Testis (tissue), 3 donors: Measurements from ENCODE around the gene RABL3. TPM values are rescaled to one million over a fixed set of nuclear protein-coding genes. Genes with fewer than 3 reads are reported as not detected.

Source experiments
- DNase-seq: peaks from one replicate; pipeline ENCODE4 v3.0.0-alpha.2; 2019
- H3K27ac ChIP-seq, 2 donors: fragments of 200-600 bp; sonication (generic); one replicate each; pipeline ENCODE4 v1.5.1; 2019
- H3K27me3 ChIP-seq: fragments of 200-600 bp; sonication (generic); one replicate; pipeline ENCODE4 v1.5.1; 2019
- H3K36me3 ChIP-seq: fragments of 200-600 bp; sonication (generic); one replicate; pipeline ENCODE4 v1.5.1; 2017; ENCODE audit warnings: low read depth; ENCODE audit errors: missing control alignments
- H3K4me1 ChIP-seq: fragments of 200-600 bp; sonication (generic); one replicate; pipeline ENCODE4 v1.5.1; 2019
- H3K4me3 ChIP-seq, 2 donors: fragments of 200-600 bp; sonication (generic); one replicate each; pipeline ENCODE4 v1.5.1; 2017 to 2019
- H3K9me3 ChIP-seq: fragments of 200-600 bp; sonication (generic); one replicate; pipeline ENCODE4 v1.5.1; 2017
- CTCF ChIP-seq, 3 experiments: fragments of 450-650 bp in 2 of 3; fragments of 200-600 bp in 1 of 3; sonication (generic) in 1 of 3; IDR thresholded peaks; one replicate each; pipeline ENCODE4 v1.5.1; 2016 to 2019; ENCODE audit warnings: antibody characterized with exemption in 3 of 3, mild to moderate bottlenecking in 2 of 3, moderate library complexity in 1 of 3
- POLR2A ChIP-seq: fragments of 450-650 bp; IDR thresholded peaks from one replicate; pipeline ENCODE4 v1.6.1; 2017; ENCODE audit warnings: antibody characterized with exemption, mild to moderate bottlenecking, moderate library complexity
- WGBS, 2 donors: methylation state at CpG; one replicate each; pipeline ENCODE4 v1.1.5; 2018; 5-methylcytosine and 5-hydroxymethylcytosine counted together
- intact Hi-C: fragments of 100-400 bp; cut with DNase I; formaldehyde crosslinking; loops from one replicate; pipeline ENCODE4 v1.15.1; 2023; ENCODE audit warnings: low total_unique reads
- polyA plus RNA-seq: library from polyadenylated mRNA; stranded (reverse); fragments of 350-450 nt; fragmentation: Illumina TruSeq; extraction: RNeasy Lipid Tissue Mini Kit (QIAGEN cat#74804); gene quantifications from one replicate; pipeline ENCODE4 v1.2.3, GENCODE V29; 2014; ENCODE audit warnings: low read depth, low replicate concordance; ENCODE audit not compliant: insufficient read depth
- total RNA-seq, 2 donors: library from RNA; depleted of rRNA; stranded (reverse); fragments of >200 nt; gene quantifications; one replicate each; pipeline ENCODE4 v1.2.3, GENCODE V29; 2016

Gene RABL3
- total and polyA plus RNA-seq, 3 donors from 2014 or later, result 11.1 to 19.6 (median 11.3) TPM

- Histone ChIP-seq H3K4me1 (peaks cover 7% of the 10 kb centered on the region), H3K27me3 (no peaks in the 10 kb centered on the region), H3K4me3 (no peak within 1 kb of the TSS), H3K36me3 (no peaks in the 10 kb centered on the region), H3K27ac (no peak within 1 kb of the TSS), H3K9me3 (no peaks in the 10 kb centered on the region)
- TF ChIP-seq POLR2A (no peak), CTCF (IDR thresholded peaks at IDR 0.05) (no peak)
- intact Hi-C loops, result no loop called here
- no peak for DNase-seq
- 88 to 96% methylated on average over 5 of the region's 5 CpGs for WGBS, 2 donors
These were observed 60.1 kb downstream of the RABL3 start, which contains the start of gene HGD for GRCh38 chr3:120682095-120682681. TSS of gene HGD (minus strand) at chr3:120682239. CDS start at chr3:120682111, 128 bp downstream.

- 95 to 98% methylated on average over 4 of the region's 4 CpGs for WGBS, 2 donors
- TF ChIP-seq POLR2A, result no peak
- TF ChIP-seq CTCF (IDR thresholded peaks at IDR 0.05), result no peak
- Histone ChIP-seq H3K27me3 (no peaks in the 10 kb centered on the region), H3K36me3 (no peaks in the 10 kb centered on the region), H3K9me3 (no peaks in the 10 kb centered on the region), H3K27ac (no peak overlapping the region), H3K4me3 (no peak overlapping the region), H3K4me1 (peaks cover 7% of the 10 kb centered on the region)
- intact Hi-C loops, result no loop called here
- no peak for DNase-seq
These were observed 60.7 kb downstream of the RABL3 start for GRCh38 chr3:120681506-120682038.

GRCh38 chr3:120681018-120681417 is 61.3 kb downstream of the RABL3 start:
- no peak for DNase-seq
- no peak for TF ChIP-seq POLR2A
- no peak for TF ChIP-seq CTCF (IDR thresholded peaks at IDR 0.05)
- 73 to 91% methylated on average over 2 of the region's 2 CpGs for WGBS, 2 donors
- Histone ChIP-seq H3K36me3 (no peaks in the 10 kb centered on the region), H3K27me3 (no peaks in the 10 kb centered on the region), H3K4me3 (no peak overlapping the region), H3K27ac (no peak overlapping the region), H3K4me1 (peaks cover 7% of the 10 kb centered on the region), H3K9me3 (no peaks in the 10 kb centered on the region)
- intact Hi-C loops, result no loop called here

- Histone ChIP-seq H3K36me3 (no peaks in the 10 kb centered on the region), H3K27ac (no peak overlapping the region), H3K4me1 (peaks cover 7% of the 10 kb centered on the region), H3K27me3 (no peaks in the 10 kb centered on the region), H3K9me3 (no peaks in the 10 kb centered on the region), H3K4me3 (no peak overlapping the region)
- TF ChIP-seq POLR2A (no peak), CTCF (IDR thresholded peaks at IDR 0.05) (no peak)
- no peak for DNase-seq
- intact Hi-C loops, result no loop called here
- 94 to 95% methylated on average over 3 of the region's 3 CpGs for WGBS, 2 donors
These were observed 62.0 kb downstream of the RABL3 start for GRCh38 chr3:120680193-120680894.
